ENCODE results near the gene NSG2.
"Not testable (repeated sequence)": the region's sequence is repeated elsewhere in the genome, so short reads cannot be mapped to it uniquely, and the experiment has no call there.

Gene NSG2

GRCh38 chr5:174045470-174046025 is at the start of gene NSG2:
TSS of gene NSG2 (plus strand) at chr5:174045706. CDS start at chr5:174046756, 1,050 bp downstream.
- DNase-seq = peak; percentile 22 to 95 (median 82)

DNA sequence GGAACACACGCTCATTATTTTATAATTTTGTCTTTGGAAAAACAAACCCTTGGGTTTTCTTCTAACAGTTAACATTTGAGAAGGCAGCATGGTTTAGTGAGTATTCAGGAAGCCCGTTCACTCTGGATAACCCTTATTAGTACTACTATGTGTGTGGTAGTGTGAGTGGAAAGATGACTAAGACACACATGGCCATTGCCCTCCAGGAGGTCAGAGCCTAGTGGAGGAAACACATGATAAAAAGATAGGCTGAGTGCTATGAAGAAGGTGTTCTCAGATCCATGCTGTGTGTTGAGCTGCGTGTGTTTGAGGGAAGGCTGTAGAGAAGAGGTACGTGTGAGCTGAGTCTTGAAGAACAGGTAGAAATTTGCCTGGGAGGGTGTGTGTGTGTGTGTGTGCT is 48.2 kb upstream of the NSG2 start:
- no peak for DNase-seq

GRCh38 chr5:173998531-173998930 is 47.0 kb upstream of the NSG2 start:
- DNase-seq = no peak

- DNase-seq = no peak
Measured at GRCh38 chr5:174000076-174000475, 45.4 kb upstream of the NSG2 start.

DNA sequence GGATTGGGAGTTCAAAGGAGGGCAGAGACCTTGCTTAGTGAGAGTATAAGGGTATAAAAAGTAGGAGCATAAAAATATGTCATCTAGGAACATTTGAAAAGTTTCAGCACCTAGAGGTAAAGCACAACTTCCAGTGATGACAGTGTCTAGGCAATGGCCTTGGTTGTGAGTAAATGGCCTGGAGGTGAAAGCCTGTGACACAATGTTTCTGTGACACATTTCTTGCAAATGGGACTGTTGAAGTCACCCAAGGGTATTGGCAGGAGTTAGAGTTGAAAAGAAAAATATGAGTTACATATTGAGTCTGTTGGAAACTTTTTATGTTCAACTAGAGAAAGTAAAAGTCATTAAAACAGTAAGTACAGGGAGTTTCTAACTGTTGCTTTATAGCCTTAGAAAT is 41.7 kb upstream of the NSG2 start:
- DNase-seq = no peak

- no peak for DNase-seq
Measured at GRCh38 chr5:174008922-174009321, 36.6 kb upstream of the NSG2 start.

- DNase-seq = no peak
Measured at GRCh38 chr5:174010365-174010764, 35.1 kb upstream of the NSG2 start.

- DNase-seq = no peak
Measured at GRCh38 chr5:174011441-174011840, 34.1 kb upstream of the NSG2 start.

GRCh38 chr5:174020069-174020927 is 25.2 kb upstream of the NSG2 start:
- not testable (repeated sequence) for DNase-seq

GRCh38 chr5:174020928-174021304 is 24.6 kb upstream of the NSG2 start:
- DNase-seq = no peak

- no peak for DNase-seq
Measured at GRCh38 chr5:174022384-174023095, 23.0 kb upstream of the NSG2 start.

GRCh38 chr5:174030286-174030685 is 15.2 kb upstream of the NSG2 start:
- DNase-seq = no peak

DNA sequence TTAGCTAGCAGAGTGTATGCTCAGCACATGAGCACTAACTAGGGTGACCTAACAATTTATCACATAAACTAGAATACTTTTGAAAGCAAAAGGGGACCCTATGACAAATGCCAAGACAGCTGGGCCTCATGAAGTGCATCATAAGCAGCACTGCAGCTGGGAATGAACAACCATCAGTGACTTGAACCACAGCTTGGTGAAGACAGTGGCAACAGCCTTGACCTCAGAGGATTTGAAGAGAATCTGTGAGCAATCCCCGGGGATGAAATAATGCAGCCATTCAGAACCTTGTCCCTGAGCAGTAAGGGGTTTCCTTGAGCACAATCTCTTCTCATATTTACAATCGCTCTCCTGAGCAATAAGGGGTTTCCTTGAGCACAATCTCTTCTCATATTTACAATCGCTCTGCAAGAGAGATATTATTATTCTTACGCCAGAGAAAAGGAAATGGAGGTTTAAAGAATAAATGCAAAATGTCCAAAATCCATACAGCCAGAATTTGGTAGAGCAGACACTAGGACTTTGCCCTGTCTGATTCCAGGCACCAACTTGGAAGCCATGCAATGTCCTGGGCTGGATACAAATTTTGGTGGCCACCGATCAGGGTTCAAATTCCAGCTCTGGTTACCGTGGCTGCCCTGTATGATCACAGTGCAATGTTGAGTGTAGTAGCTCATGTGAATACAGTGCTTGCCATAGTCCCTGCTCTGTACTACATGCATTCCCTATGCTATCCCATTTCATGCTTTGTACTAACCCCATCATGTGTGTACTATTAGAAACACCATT is 846 bp upstream of the NSG2 start:
- DNase-seq = no peak

DNA sequence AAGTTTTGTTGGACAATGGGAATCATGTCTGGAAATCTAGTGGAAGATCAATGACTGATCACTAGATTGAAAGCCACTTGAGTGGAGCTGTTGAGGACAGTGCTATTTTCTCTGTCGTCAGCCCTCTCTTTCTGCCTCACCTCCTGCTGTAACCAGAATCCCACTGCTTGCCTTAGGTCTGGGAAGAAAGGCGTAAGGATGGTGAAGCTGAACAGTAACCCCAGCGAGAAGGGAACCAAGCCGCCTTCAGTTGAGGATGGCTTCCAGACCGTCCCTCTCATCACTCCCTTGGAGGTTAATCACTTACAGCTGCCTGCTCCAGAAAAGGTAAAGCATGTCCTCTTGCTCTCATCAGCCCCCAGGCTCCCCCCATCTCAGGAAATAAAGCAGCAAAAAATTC is 1.1 kb downstream of the NSG2 start:
- DNase-seq = no peak

DNA sequence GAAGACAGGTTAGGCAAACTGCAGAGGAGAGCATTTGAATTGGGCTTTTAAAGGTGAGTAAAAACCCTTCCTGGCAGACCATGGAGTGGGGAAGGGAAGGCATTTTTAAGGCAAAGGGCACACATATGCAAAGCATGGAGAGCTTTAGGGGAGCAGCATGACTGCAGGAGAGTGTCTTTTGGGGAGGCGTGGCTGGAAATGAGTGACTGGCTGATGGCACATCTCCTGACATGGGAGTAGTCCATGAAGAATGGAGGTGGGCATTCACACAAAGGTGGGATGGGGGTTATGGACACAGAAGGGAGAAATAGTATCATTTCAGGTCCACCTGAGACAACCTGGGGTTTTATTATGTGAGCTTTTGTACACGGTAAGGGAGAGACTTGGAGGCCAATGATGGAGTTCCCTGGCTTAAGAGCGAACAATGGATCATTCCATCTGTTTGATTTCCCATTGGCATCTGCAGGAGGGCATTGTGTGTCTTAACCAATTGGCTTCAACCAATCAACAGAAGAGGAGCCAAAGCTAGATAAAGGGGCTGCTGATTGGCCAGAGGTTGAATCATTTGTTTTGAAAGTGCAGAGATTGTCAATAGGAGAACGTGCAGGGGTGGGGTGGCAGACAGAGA is 2.1 kb downstream of the NSG2 start:
- DNase-seq = peak in 14 of 56 donors; percentile 7 to 60 (median 34)

- DNase-seq = no peak
Measured at GRCh38 chr5:174052636-174053035, 7.1 kb downstream of the NSG2 start.

GRCh38 chr5:174053905-174054304 is 8.4 kb downstream of the NSG2 start:
- peak in 1 of 56 donors; percentile 46 for DNase-seq

DNA sequence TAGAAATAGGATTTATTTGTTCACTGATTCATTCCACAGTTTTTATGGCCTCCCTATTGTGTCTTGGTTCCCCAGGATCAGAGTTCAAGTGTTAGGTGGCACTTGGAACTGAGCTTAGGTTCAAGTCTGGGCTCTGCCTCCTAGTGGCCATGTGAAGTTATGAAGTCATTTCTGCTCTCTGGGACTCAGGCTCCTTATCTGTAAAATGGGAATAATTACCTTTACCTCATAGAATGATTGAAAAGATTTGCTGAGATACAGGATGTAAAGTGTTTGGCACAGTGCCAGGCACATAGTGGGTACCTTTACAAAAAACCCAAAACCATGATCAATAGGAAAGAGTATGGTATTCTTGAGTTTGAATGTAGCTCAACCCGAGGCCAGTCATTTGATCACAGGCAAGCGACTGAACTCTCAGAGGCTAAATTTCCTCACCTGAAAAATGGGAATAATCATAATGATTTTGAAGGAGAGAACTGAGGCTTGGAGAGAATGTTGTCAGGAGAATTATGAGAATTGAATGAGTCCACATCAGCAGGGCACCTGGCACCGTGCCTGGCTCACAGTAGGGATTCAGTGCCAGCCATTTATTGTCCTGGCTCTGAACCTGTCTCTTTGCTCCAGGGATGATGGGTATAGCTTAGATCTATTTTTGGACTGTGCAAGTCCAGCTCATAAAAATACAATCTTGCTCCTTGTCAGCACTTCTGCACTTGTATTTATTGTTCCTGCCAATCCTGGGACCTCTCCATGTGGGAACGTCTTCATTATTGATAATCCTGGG is 10.8 kb downstream of the NSG2 start:
- DNase-seq = no peak

GRCh38 chr5:174057206-174057605 is 11.7 kb downstream of the NSG2 start:
- no peak for DNase-seq

DNA sequence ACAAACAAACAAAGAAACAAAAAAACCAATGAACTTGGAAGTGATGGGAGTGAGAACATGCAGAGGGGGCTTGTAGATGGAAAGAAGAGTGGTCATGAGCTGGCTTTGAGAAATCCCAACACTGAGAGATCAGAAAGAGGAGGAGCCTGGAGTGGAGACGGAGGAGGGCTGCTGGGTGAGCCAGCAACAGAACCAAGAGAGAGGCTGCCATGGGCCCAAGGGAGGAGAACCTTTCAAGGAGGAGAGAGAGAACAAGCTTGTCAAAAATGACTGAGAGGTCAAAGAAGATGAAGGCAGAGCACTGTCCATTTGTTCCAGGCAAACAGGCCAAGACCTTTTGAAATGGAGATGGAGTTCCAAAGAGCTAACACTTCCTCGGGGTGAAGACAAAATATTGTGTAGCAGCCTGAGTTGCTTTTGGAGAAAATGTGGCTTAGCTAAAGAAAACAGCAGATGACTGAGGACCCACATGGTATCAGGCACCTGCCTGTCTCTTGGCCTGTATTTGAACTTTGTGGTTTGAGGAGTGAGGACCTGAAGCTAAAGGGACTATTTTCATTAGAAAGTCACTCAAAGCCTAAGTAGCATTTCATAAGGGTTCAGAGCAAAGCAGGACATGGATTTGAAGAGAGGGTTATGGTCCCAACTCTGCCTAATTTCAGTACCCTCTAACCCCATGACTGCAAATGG is 13.1 kb downstream of the NSG2 start:
- no peak for DNase-seq
